Measurements from ENCODE around the gene TACC3. TPM values are rescaled to one million over a fixed set of nuclear protein-coding genes. Genes with fewer than 3 reads are reported as not detected.
A peak's percentile ranks its signal among the peaks of the same experiment; 100 is the strongest.

Gene TACC3
- 1.2 and 3.4 TPM in 2 replicates for total RNA-seq

GRCh38 chr4:1721003-1721665 lies at the start of gene TACC3, which contains the start of gene TMEM129:
TACC3 (plus strand) TSS chr4:1721521; CDS start chr4:1723422, 1,901 bp downstream.
TMEM129 (minus strand) TSS chr4:1721323; CDS start chr4:1720837, 486 bp downstream.
- TF ChIP-seq, protein P1, sequence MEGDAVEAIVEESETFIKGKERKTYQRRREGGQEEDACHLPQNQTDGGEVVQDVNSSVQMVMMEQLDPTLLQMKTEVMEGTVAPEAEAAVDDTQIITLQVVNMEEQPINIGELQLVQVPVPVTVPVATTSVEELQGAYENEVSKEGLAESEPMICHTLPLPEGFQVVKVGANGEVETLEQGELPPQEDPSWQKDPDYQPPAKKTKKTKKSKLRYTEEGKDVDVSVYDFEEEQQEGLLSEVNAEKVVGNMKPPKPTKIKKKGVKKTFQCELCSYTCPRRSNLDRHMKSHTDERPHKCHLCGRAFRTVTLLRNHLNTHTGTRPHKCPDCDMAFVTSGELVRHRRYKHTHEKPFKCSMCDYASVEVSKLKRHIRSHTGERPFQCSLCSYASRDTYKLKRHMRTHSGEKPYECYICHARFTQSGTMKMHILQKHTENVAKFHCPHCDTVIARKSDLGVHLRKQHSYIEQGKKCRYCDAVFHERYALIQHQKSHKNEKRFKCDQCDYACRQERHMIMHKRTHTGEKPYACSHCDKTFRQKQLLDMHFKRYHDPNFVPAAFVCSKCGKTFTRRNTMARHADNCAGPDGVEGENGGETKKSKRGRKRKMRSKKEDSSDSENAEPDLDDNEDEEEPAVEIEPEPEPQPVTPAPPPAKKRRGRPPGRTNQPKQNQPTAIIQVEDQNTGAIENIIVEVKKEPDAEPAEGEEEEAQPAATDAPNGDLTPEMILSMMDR (IDR thresholded peaks at IDR 0.05; ENCODE audit: insufficient read depth, low read length, severe bottlenecking), result no peak
- no peaks in the 10 kb centered on the region for H3K27me3 ChIP-seq (ENCODE audit: control insufficient read depth, insufficient read depth, low read length)
- H3K4me3 ChIP-seq (ENCODE audit: low read depth, low read length), result peak within 1 kb of the TSS; percentile 67
- H3K36me3 ChIP-seq (ENCODE audit: control insufficient read depth, insufficient read depth, low read length), result peaks cover 6% of the 10 kb centered on the region
- DNase-seq (ENCODE audit: low read depth), result peak; percentile 93
- no peak for FAIRE-seq

- no peak for DNase-seq (ENCODE audit: low read depth)
- peak; percentile 64 for FAIRE-seq
- no peaks in the 10 kb centered on the region for H3K36me3 ChIP-seq (ENCODE audit: control insufficient read depth, insufficient read depth, low read length)
- TF ChIP-seq, protein P1 (IDR thresholded peaks at IDR 0.05; ENCODE audit: insufficient read depth, low read length, severe bottlenecking), result no peak
- H3K4me3 ChIP-seq (ENCODE audit: low read depth, low read length), result no peak overlapping the region
- no peaks in the 10 kb centered on the region for H3K27me3 ChIP-seq (ENCODE audit: control insufficient read depth, insufficient read depth, low read length)
Observed at GRCh38 chr4:1673671-1674070, 47.6 kb upstream of the TACC3 start.

DNA sequence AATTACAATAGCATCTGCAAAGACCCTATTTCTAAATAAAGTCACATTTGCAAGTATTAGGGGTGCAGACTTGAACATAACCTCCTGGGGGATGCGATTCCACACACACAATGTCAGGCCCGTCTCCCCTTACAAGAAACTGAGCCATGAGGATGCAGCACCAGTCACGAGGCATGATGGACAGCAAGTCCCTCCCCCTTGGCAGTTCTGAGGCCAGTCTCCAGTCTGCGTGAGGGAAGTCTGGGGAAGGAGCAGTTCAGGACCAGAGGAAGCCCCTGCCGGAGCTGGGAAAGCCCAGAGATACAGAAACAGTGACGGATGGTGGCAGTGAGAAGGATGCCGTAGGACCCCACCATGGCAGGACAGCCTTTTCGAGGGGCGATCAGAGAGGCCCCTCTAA lies 46.6 kb upstream of the TACC3 start:
- TF ChIP-seq, protein P1 (IDR thresholded peaks at IDR 0.05; ENCODE audit: insufficient read depth, low read length, severe bottlenecking), result no peak
- no peaks in the 10 kb centered on the region for H3K36me3 ChIP-seq (ENCODE audit: control insufficient read depth, insufficient read depth, low read length)
- no peak for DNase-seq (ENCODE audit: low read depth)
- FAIRE-seq, result no peak
- H3K27me3 ChIP-seq (ENCODE audit: control insufficient read depth, insufficient read depth, low read length), result no peaks in the 10 kb centered on the region
- no peak overlapping the region for H3K4me3 ChIP-seq (ENCODE audit: low read depth, low read length)

DNA sequence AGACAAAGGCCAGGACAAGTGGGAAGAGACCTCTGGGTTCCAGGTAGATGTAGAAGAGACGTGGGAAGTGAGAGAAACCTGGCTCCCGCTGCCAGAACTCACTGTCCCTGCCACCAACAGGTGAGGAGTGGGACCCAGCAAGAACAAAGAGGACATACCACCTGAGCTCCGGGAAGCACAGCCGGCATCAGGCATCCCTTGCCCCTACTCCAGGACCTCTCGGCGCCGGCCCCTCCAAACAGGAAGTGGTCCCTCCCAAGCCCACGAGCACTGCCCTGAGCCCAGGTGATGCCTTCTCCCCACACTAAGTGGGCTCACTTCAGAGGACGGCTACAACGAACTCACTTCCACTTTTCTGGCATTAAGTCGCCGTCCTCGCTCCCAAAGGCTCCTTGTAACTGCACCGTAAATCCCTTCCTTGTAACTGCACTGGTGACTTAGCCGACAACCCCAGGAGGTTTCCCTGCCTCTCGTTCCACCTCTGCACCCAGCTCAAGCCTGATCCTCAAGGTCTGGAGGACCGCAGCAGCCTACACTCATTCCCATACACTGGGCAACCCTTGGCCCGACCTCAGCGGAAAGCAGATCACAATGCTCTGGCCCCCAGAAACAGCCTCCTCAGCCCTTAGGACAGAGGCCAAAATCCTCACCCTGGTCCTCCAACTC lies 46.1 kb upstream of the TACC3 start:
- FAIRE-seq (no peak), DNase-seq (ENCODE audit: low read depth) (no peak)
- Histone ChIP-seq H3K27me3 (ENCODE audit: control insufficient read depth, insufficient read depth, low read length) (no peaks in the 10 kb centered on the region), H3K4me3 (ENCODE audit: low read depth, low read length) (no peak overlapping the region), H3K36me3 (ENCODE audit: control insufficient read depth, insufficient read depth, low read length) (no peaks in the 10 kb centered on the region)
- TF ChIP-seq, protein P1 (IDR thresholded peaks at IDR 0.05; ENCODE audit: insufficient read depth, low read length, severe bottlenecking), result no peak

GRCh38 chr4:1675802-1676137 lies 45.6 kb upstream of the TACC3 start:
- DNase-seq (ENCODE audit: low read depth) (no peak), FAIRE-seq (no peak)
- no peaks in the 10 kb centered on the region for H3K36me3 ChIP-seq (ENCODE audit: control insufficient read depth, insufficient read depth, low read length)
- no peak overlapping the region for H3K4me3 ChIP-seq (ENCODE audit: low read depth, low read length)
- TF ChIP-seq, protein P1 (IDR thresholded peaks at IDR 0.05; ENCODE audit: insufficient read depth, low read length, severe bottlenecking), result no peak
- no peaks in the 10 kb centered on the region for H3K27me3 ChIP-seq (ENCODE audit: control insufficient read depth, insufficient read depth, low read length)

Data from bronchial epithelial cell (primary cell).